Transverse colon (tissue), 4 donors: Measurements from ENCODE around the gene KRT83. TPM values are rescaled to one million over a fixed set of nuclear protein-coding genes. Genes with fewer than 3 reads are reported as not detected.
A peak's percentile ranks its signal among the peaks of the same experiment; 100 is the strongest.
"Not testable (repeated sequence)": the region's sequence is repeated elsewhere in the genome, so short reads cannot be mapped to it uniquely, and the experiment has no call there.

Experiments used
- DNase-seq: peaks from one replicate; pipeline ENCODE4 v3.0.0-alpha.2; 2019
- H3K27ac ChIP-seq, 4 donors: fragments of 200-600 bp; sonication (generic); 2 replicates each; pipeline ENCODE4 v1.5.1; 2016 to 2018; ENCODE audit warnings: inconsistent platforms in 4 of 4
- H3K27me3 ChIP-seq: fragments of 200-600 bp; sonication (generic); 2 replicates; pipeline ENCODE4 v1.5.1; 2017; ENCODE audit warnings: inconsistent platforms
- H3K36me3 ChIP-seq, 4 donors: fragments of 200-600 bp; sonication (generic); 2 replicates each; pipeline ENCODE4 v1.5.1; 2017 to 2019; ENCODE audit warnings: inconsistent platforms in 4 of 4
- H3K4me1 ChIP-seq, 4 donors: fragments of 200-600 bp; sonication (generic); 2 replicates each; pipeline ENCODE4 v1.5.1; 2017 to 2020; ENCODE audit warnings: inconsistent platforms in 4 of 4
- H3K4me3 ChIP-seq, 4 donors: fragments of 200-600 bp; sonication (generic); 1 replicate in 1 of 4; 2 replicates in 3 of 4; pipeline versions ENCODE4 v1.5.1 to v1.6.1; 2017 to 2019; ENCODE audit warnings: inconsistent platforms in 4 of 4
- H3K9me3 ChIP-seq, 2 donors: fragments of 200-600 bp; sonication (generic); 2 replicates each; pipeline ENCODE4 v1.5.1; 2017 to 2019; ENCODE audit warnings: inconsistent platforms in 2 of 2
- CTCF ChIP-seq, 5 experiments: fragments of 200-600 bp in 3 of 5; fragments of 450-650 bp in 2 of 5; sonication (generic) in 3 of 5; IDR thresholded peaks; 1 replicate in 2 of 5; 2 replicates in 3 of 5; pipeline ENCODE4 v1.5.1; 2016 to 2017; ENCODE audit warnings: antibody characterized with exemption in 5 of 5, inconsistent platforms in 3 of 5, mild to moderate bottlenecking in 2 of 5, moderate library complexity in 1 of 5
- EP300 ChIP-seq: sonication (generic); formaldehyde crosslinking; IDR thresholded peaks from one replicate; pipeline ENCODE4 v1.6.1; 2017; ENCODE audit warnings: antibody characterized with exemption, low read depth
- POLR2A ChIP-seq: fragments of 450-650 bp; IDR thresholded peaks from one replicate; pipeline ENCODE4 v1.6.1; 2016; ENCODE audit warnings: antibody characterized with exemption, mild to moderate bottlenecking, moderate library complexity
- POLR2AphosphoS5 ChIP-seq, 3 donors: sonication (generic); formaldehyde crosslinking; IDR thresholded peaks; one replicate each; pipeline ENCODE4 v1.6.1; 2016; ENCODE audit warnings: antibody characterized with exemption in 3 of 3
- WGBS, 2 donors: methylation state at CpG; one replicate each; pipeline ENCODE4 v1.1.5; 2018; ENCODE audit warnings: low coverage in 1 of 2; 5-methylcytosine and 5-hydroxymethylcytosine counted together
- in situ Hi-C, 4 donors: fragments of 200-750 bp; cut with MboI; loops; one replicate each; pipeline versions ENCODE4 v1.15.0 to v1.15.1; 2017; ENCODE audit warnings: low sequenced_read_pairs in 3 of 4, low pct_ligation_motif_present in 1 of 4, low pct_unique_long_range_greater_than_20kb in 1 of 4
- intact Hi-C: fragments of 100-400 bp; cut with DNase I; formaldehyde crosslinking; loops from one replicate; pipeline ENCODE4 v1.15.1; 2023; ENCODE audit warnings: low total_unique reads
- total RNA-seq, 4 donors: library from RNA; depleted of rRNA; stranded (reverse); fragments of >200 nt; gene quantifications; one replicate each; pipeline ENCODE4 v1.1.0, GENCODE V29; 2016

Gene KRT83
- total RNA-seq, 4 donors from 2014 or later, result not detected

- Histone ChIP-seq H3K4me1 (peaks cover 0 to 12% (median 10%) of the 10 kb centered on the region in 4 donors), H3K27me3 (peaks cover 44% of the 10 kb centered on the region), H3K36me3 (no peaks in the 10 kb centered on the region), H3K4me3 (no peak overlapping the region), H3K9me3 (no peaks in the 10 kb centered on the region), H3K27ac (no peak overlapping the region)
- DNase-seq, result no peak
- TF ChIP-seq EP300 (no peak), CTCF (IDR thresholded peaks at IDR 0.05) (peak in 3 of 5 experiments; percentile 6 to 22 (median 14)), POLR2AphosphoS5 (IDR thresholded peaks at IDR 0.05) (no peak)
- in situ Hi-C loops, result no loop called here
- WGBS, 2 donors, result 70% methylated on average over 8 of the region's 11 CpGs; no CpG with 5 or more reads in 1 of the 2 donors
- intact Hi-C loops, result no loop called here
These were observed 15.1 kb downstream of the KRT83 start for GRCh38 chr12:52305921-52306705.

- in situ Hi-C loops, intact Hi-C loops, DNase-seq, H3K27ac ChIP-seq, H3K9me3 ChIP-seq, H3K4me3 ChIP-seq, H3K36me3 ChIP-seq: not testable (repeated sequence)
- peaks cover 32% of the 10 kb centered on the region for H3K27me3 ChIP-seq
- 83% methylated on average over 13 of the region's 15 CpGs; no CpG with 5 or more reads in 1 of the 2 donors for WGBS, 2 donors
- peaks cover 0 to 12% (median 10%) of the 10 kb centered on the region in 4 donors for H3K4me1 ChIP-seq
These were observed 16.2 kb downstream of the KRT83 start for GRCh38 chr12:52304941-52305411.

- intact Hi-C loops, DNase-seq, H3K4me1 ChIP-seq, H3K36me3 ChIP-seq, H3K27ac ChIP-seq, H3K9me3 ChIP-seq, H3K4me3 ChIP-seq, in situ Hi-C loops: not testable (repeated sequence)
- peaks cover 16% of the 10 kb centered on the region for H3K27me3 ChIP-seq
- WGBS, 2 donors, result no CpG with 5 or more reads among the region's 5 CpGs
These were observed 18.8 kb downstream of the KRT83 start for GRCh38 chr12:52302242-52302914.

DNA sequence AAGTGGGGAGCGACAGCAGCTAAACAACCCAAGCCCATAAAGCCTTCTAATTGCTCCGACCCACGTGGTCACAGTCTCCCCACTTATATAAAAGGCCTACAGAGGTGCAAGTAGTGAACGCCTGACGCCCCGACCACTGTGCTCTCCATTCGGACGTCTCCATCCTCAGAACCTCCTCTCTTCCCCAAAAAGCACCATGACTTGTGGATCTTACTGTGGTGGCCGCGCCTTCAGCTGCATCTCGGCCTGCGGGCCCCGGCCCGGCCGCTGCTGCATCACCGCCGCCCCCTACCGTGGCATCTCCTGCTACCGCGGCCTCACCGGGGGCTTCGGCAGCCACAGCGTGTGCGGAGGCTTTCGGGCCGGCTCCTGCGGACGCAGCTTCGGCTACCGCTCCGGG lies 19.5 kb downstream of the KRT83 start:
- in situ Hi-C loops, H3K4me3 ChIP-seq, DNase-seq, intact Hi-C loops, H3K9me3 ChIP-seq, H3K36me3 ChIP-seq, H3K4me1 ChIP-seq, H3K27ac ChIP-seq: not testable (repeated sequence)
- 87% methylated on average over 22 of the region's 31 CpGs; no CpG with 5 or more reads in 1 of the 2 donors for WGBS, 2 donors
- H3K27me3 ChIP-seq, result peaks cover 11% of the 10 kb centered on the region

DNA sequence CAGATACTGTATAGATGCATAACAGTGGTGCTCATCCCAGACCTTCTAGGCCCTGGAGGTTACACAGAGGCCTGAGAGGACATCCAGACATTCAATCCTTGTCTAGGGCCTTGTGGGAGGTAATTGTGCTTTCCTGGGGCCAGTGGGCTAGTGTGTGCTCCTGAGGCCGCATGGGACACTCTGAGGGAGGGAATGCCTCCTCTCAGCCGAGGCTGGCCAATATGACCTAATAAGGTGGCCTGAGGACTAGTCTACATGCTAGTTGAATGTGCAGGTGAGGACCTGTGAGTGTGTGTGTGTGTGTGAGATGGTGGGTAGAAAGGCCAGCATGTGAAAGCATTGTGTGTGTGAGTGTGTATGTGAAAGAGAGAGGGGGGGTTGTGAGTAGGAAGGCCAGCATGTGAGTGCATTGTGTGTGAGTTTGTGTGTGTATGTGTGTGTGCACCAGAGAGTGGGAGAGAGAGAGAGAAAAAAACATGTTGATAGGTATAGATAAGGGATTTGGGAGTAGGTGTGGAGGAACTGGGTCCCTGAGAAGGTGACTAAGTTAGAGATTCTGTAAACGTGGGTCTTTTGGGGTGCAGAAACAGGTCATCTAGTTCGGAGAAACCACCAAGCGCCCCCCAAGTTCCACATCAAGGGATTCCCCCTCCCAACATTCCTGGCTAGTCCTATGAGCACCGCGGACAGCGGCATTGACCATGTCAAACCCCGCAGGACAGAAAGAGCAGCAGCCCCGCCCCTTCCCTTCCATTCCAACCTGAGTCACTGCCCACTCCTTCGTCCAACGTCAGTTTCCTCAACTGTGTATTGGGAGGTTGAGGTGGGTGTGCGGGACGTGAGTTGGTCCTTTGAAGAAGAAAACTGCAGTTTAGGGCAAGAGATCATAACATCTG lies 20.2 kb downstream of the KRT83 start:
- 72 to 76% methylated on average over 6 to 14 of the region's 14 CpGs for WGBS, 2 donors

More for the DNA sequence above, 20.2 kb downstream of the KRT83 start:
- Histone ChIP-seq H3K9me3 (no peaks in the 10 kb centered on the region), H3K4me3 (no peak overlapping the region), H3K4me1 (no peaks in the 10 kb centered on the region), H3K36me3 (no peaks in the 10 kb centered on the region), H3K27me3 (peaks cover 9% of the 10 kb centered on the region), H3K27ac (no peak overlapping the region)
- TF ChIP-seq POLR2AphosphoS5 (IDR thresholded peaks at IDR 0.05), result no peak
- no peak for TF ChIP-seq POLR2A
- no peak for TF ChIP-seq CTCF (IDR thresholded peaks at IDR 0.05)
- TF ChIP-seq EP300, result no peak
- no peak for DNase-seq
- intact Hi-C loops, result no loop called here
- in situ Hi-C loops, result no loop called here
